Effector CD8-positive, alpha-beta T cell (primary cell): ENCODE data around the gene PSMD6.

Experiments used
- DNase-seq: peaks from one replicate; lab custom pipeline; 2025; lab: John Stamatoyannopoulos, UW

The PSMD6 gene

GRCh38 chr3:64046592-64046991 is 23.3 kb upstream of the PSMD6 start:
- no peak for DNase-seq

- no peak for DNase-seq
Observed at GRCh38 chr3:64042952-64043351, 19.7 kb upstream of the PSMD6 start.

- DNase-seq, result no peak
Observed at GRCh38 chr3:64039981-64040733, 16.9 kb upstream of the PSMD6 start.

DNA sequence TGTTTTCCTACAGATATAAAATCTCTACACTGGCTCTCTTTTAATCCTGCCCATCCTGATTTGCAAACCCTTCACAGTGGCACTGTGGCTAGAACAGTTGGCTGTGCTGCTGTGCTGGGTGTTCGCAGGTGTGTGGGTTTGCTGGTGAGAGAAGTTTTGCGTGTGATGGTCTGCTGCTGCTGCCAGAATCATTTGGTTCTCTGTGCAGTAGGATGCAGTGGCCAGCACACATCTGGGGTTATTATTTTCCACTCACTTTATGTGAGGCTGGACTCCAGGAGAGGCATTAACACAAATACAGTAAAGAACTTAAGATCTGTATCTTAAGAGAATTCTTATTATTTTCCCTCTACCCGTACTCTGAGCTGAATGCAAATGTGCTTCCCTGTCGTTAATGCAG is 16.0 kb upstream of the PSMD6 start:
- DNase-seq, result no peak

GRCh38 chr3:64038253-64038767 is 15.0 kb upstream of the PSMD6 start:
- DNase-seq, result no peak

DNA sequence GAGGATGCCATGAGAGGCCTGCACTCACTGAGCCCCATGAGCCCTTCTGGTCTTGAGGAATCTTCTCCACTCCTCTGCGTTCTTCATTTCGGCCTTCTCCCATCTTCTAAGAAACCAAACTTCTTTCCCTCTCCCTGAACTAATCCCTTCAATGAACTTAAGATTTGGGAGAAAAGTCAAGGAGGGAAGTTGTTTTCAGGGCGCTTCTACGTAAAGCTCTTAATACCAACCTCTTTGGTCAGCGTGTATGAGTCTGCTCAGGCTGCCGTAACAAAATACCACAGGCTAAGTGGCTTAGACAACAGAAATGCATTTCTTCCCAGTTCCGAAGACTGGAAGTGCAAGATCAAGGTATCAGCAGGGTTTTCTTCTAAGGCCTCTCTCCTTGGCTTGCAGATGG is 13.8 kb upstream of the PSMD6 start:
- no peak for DNase-seq

DNA sequence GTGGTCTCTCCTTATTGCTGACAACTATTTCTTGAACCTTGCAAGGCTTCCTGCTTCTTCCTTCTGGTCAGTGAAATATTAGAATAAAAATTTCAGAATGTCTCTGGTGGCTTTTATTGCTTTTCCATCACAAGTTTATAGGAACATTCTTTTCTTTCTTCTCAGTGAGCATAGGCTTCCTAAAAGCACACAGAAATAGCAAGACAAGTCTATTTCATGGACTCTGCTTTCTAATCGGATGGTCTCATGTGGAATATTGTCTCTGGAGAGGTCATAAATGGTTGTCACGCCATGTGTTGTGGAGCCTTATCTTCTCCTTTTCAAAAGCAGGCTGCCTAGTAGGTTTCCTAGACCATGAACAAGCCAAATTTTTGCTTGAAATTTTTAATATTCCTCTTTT is 9.8 kb upstream of the PSMD6 start:
- DNase-seq, result no peak

GRCh38 chr3:64031540-64032508 is 8.5 kb upstream of the PSMD6 start:
- DNase-seq, result no peak

DNA sequence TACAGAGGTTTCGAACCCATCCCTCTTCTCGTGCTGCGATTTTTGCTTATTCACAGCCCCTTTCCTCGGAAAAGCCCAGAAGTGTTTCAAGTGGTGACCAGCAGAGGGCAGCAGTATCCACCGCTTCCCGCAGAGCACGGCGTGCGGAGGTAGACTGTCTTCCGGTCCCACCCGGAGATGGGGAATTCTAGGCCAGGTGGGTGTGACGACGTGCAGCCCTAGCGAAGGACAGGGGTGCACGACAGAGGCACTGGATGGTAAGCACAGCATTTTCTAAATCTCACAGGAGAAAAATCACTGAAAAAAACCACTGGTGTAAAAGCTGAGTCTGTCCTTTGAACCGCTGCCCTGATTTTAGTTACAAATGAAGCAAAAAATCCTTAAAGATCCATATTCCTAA is 7.4 kb upstream of the PSMD6 start:
- DNase-seq, result peak; percentile 69

GRCh38 chr3:64029287-64029686 is 6.0 kb upstream of the PSMD6 start:
- no peak for DNase-seq

GRCh38 chr3:64028754-64029153 is 5.5 kb upstream of the PSMD6 start:
- no peak for DNase-seq

- no peak for DNase-seq
Observed at GRCh38 chr3:64027658-64028057, 4.4 kb upstream of the PSMD6 start.

DNA sequence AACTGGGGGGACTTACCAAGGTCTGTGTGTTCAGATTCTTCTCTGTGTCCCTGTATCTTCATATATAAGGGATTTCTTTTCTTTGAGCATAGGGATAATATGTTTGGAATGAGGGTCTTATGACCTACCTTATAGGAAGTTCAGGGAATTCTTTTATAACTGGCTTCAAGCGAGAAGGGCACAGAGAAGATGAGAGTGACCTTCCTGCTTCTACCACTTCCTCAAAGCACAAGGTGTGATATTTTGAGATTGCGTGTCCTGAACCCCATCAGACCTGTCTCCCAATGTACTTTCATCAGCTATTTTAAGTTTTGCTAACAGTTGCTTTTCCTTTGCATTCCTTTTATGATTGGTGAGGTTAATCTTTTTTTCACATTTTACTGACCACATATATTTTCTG is 3.1 kb upstream of the PSMD6 start:
- no peak for DNase-seq

DNA sequence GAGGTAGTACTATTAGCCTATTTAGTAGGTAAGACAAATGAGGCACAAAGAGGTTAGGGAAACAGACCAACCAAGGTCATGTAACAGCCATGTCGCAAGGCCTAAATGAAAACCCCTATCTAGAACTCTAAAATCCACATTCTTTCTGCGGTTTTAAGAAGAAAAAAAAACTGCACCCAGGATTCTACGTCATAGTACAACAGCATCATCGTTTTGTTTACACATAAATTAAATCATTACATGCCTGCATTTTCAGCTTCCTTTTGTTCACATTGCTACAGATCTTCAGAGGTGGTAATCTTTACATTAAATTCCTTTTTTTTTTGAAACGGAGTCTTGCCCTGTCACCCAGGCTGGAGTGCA is 548 bp upstream of the PSMD6 start:
- no peak for DNase-seq

- no peak for DNase-seq
Observed at GRCh38 chr3:64022451-64023186, 675 bp downstream of the PSMD6 start.

DNA sequence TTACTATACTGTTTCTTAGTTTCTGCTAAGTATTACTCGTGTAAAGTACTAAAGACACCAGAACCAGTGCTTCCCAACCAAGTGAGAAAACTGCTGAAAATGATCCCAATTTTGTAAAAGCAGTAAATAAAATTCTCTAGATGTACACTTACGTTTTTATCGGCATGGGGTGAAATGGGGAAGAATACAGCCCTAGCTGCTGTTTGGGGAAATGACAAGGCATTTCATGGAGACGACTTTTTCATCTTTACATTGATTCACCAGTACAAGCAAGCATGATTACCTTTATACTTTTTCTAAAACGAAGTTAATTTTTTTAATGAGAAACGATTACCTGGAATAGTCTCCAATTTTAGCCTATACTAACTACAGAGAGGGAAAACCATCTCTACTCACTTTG is 1.4 kb downstream of the PSMD6 start:
- DNase-seq, result no peak

GRCh38 chr3:64019879-64020278 is 3.4 kb downstream of the PSMD6 start:
- DNase-seq, result no peak

GRCh38 chr3:64019271-64019670 is 4.0 kb downstream of the PSMD6 start:
- no peak for DNase-seq

DNA sequence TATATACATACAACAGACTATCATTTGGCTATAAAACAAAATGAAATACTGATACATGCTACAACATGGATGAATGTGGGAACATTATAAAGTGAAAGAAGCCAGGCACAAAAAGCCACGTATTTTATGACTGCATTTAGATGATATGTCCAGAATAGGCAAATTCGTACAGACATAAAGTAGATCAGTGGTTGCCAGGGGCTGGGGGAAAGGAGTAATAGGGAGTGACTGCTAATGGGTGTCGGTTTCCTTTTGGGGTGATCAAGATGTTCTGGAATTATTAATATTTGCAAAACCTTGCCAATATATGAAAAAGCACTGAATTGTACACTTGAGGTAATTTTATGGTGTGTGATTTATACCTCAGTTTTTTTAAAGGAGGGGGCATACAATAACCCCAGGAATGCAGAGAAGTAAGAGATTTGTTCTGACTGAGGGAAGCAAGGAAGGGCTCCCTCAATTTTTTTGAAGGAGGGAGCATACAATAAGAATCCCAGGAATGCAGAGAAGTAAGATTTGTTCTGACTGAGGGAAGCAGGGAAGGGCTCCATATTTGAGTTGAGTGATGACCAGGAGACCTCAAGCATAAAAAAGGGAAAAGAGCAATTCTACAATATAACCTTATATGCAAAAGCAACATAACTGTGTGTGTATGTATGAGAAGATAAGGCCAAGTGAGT is 6.2 kb downstream of the PSMD6 start:
- DNase-seq, result no peak

GRCh38 chr3:64011685-64012084 is 11.6 kb downstream of the PSMD6 start:
- DNase-seq, result no peak

- DNase-seq, result no peak
Observed at GRCh38 chr3:64010199-64010598, 13.1 kb downstream of the PSMD6 start.

- DNase-seq, result no peak
Observed at GRCh38 chr3:64009528-64009927, 13.8 kb downstream of the PSMD6 start.
